Fibroblast of skin of right biceps (primary cell): ENCODE results near the gene EDEM3.
"Not testable (repeated sequence)": the region's sequence is repeated elsewhere in the genome, so short reads cannot be mapped to it uniquely, and the experiment has no call there.

Experiments
- DNase-seq: peaks from one replicate; pipeline ENCODE4 v3.0.0-alpha.2; 2013

EDEM3 gene, protein sequence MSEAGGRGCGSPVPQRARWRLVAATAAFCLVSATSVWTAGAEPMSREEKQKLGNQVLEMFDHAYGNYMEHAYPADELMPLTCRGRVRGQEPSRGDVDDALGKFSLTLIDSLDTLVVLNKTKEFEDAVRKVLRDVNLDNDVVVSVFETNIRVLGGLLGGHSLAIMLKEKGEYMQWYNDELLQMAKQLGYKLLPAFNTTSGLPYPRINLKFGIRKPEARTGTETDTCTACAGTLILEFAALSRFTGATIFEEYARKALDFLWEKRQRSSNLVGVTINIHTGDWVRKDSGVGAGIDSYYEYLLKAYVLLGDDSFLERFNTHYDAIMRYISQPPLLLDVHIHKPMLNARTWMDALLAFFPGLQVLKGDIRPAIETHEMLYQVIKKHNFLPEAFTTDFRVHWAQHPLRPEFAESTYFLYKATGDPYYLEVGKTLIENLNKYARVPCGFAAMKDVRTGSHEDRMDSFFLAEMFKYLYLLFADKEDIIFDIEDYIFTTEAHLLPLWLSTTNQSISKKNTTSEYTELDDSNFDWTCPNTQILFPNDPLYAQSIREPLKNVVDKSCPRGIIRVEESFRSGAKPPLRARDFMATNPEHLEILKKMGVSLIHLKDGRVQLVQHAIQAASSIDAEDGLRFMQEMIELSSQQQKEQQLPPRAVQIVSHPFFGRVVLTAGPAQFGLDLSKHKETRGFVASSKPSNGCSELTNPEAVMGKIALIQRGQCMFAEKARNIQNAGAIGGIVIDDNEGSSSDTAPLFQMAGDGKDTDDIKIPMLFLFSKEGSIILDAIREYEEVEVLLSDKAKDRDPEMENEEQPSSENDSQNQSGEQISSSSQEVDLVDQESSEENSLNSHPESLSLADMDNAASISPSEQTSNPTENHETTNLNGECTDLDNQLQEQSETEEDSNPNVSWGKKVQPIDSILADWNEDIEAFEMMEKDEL

GRCh38 chr1:184754476-184755225 is at the start of gene EDEM3:
EDEM3 (minus strand) TSS chr1:184754858; CDS start chr1:184754646, 212 bp downstream.
- peak; percentile 100 for DNase-seq

GRCh38 chr1:184804220-184804619 is 49.6 kb upstream of the EDEM3 start:
- DNase-seq = no peak

GRCh38 chr1:184803180-184803492 is 48.5 kb upstream of the EDEM3 start:
- DNase-seq = no peak

- no peak for DNase-seq
These were observed 47.9 kb upstream of the EDEM3 start for GRCh38 chr1:184802354-184803179.

- DNase-seq = peak; percentile 87
These were observed 46.8 kb upstream of the EDEM3 start for GRCh38 chr1:184801503-184801902.

GRCh38 chr1:184800876-184801275 is 46.2 kb upstream of the EDEM3 start:
- DNase-seq = no peak

DNA sequence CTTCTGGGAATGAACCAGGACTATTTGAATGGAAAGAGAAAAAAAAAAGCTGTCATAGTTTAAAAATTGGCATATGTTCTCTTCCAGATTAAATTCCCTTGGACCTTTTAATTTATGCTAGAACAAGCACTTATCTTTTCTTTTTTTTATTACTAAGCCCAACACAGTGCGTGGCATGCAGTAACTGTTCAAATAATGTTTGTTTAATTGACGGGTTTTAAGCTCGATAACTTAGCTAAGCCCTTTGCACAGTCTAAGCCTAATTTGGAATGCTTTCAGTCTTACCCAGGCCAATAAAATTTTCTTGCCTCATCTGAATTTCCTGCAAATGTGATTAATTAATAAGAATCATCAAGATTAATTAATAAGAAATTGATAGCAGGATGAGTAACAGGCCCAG is 39.3 kb upstream of the EDEM3 start:
- no peak for DNase-seq

DNA sequence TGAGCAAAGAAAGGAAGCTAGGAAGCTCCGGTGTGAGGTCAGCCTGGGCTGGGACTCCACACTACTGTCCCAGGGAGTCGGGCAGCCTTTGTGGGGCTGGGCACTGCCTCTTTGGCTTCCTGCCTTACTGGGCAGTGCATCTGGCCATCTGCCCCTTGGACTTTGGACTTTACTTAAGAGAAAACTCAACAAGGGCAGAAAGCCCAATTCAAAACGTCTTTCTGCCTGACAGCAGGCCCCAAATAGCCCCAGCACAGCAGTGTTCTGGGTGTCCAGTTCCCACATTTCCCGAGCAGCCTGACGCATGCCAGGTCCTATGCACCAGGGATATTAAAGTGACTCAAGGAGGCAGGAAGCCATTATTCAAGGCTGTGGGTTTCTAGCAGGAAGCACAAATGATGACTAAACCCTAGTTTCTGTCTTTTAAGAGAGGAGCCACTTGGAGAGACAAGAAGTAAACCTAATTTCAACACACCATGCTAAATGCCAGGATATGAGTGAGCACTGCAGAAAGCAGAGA is 37.9 kb upstream of the EDEM3 start:
- DNase-seq = peak; percentile 99

DNA sequence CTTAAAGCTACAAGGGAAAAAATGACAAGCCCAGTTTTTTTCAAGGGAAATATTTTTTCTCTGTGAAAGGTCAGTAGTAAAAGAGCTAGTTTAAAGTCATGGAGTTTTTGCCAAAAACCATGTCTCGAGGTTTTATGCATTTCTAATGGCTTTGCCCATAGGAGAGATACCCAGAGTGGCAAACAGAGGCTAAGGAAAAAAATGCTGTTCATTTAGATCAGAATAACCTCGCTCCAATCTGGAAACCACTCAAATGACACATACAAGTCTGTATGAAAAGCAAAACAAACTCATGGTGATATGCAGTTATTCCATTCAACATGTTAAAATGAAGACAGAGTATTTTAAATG is 36.9 kb upstream of the EDEM3 start:
- DNase-seq = peak; percentile 79

DNA sequence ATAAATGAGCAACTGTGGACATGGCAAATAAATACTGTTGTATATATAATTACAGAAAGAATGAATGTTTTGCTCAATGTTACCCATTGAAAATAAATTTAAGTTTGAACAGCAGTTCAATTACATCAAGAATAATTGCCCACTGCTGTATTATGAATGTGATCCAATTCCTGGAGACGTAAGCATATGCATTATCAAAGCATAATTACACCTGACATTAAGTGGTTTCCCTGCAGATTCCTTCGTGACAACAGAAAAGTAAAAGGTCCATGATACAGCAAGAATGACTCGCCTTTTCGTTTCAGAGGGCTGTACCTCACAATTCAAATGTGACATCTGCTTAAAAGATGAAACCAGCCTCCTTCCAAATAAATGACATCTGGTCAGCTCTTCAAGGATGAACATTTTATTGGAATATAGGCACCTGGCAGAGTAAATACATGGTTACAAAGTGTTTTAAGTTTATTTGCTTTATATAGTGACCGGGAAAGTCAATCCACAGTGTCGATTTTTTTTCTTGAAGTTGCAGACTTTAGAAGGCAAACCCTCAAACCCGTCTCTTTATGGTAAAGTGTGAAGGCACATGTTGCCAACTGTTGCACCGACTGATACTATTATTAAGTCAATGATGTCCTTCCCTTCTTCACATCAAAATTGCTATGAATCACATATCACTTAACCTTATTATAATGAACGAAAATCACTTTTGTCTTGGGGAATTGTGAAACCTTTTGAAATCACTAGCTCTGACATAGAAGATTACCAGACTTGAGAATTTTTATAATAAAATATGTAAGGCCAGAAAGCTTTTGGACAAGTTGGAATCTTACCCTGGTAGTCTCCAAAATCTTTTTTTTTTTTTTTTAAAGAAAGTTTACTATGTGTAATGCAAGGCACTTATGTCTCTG is 36.2 kb upstream of the EDEM3 start:
- DNase-seq = no peak

GRCh38 chr1:184789884-184790283 is 35.2 kb upstream of the EDEM3 start:
- DNase-seq = no peak

- DNase-seq = no peak
These were observed 34.3 kb upstream of the EDEM3 start for GRCh38 chr1:184788970-184789369.

DNA sequence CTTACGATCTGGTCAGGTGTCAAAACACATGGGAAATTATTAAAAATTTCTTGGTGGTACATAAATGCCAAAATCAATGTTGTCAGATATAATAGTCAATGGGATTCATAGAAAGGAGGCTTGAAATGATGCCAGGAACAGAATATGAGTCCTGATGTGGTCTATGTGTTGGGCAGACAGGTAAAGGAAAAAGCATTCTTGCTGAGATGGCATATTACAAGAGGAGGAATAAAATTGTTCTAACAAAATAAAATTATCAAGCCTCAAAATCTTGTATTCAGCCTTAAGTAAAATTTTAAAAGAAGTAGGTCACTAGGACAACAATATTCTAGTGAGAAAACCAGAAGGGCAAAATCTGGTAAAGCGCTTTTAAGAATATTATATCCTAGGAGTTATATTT is 30.9 kb upstream of the EDEM3 start:
- no peak for DNase-seq

- not testable (repeated sequence) for DNase-seq
These were observed 29.1 kb upstream of the EDEM3 start for GRCh38 chr1:184783723-184784122.

- DNase-seq = no peak
These were observed 27.3 kb upstream of the EDEM3 start for GRCh38 chr1:184781941-184782340.

GRCh38 chr1:184775885-184776284 is 21.2 kb upstream of the EDEM3 start:
- no peak for DNase-seq

DNA sequence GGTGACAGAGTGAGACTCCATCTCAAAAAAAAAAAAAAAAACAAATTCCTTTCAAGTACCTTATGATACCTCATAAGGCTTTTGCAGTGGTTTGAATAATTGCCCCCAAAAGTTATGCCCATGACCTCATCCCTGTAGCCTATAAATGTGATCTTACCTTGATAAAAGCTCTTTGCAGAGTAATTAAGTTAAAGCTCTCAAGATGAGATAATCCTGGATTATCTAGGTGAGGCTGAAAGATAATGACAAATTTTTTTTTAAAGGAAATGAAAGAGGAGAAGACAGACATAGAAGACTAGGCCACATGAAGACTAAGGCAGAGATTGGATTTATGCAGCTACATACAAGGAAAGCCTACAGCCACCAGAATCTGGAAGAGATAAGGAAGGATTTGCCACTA is 20.7 kb upstream of the EDEM3 start:
- no peak for DNase-seq

DNA sequence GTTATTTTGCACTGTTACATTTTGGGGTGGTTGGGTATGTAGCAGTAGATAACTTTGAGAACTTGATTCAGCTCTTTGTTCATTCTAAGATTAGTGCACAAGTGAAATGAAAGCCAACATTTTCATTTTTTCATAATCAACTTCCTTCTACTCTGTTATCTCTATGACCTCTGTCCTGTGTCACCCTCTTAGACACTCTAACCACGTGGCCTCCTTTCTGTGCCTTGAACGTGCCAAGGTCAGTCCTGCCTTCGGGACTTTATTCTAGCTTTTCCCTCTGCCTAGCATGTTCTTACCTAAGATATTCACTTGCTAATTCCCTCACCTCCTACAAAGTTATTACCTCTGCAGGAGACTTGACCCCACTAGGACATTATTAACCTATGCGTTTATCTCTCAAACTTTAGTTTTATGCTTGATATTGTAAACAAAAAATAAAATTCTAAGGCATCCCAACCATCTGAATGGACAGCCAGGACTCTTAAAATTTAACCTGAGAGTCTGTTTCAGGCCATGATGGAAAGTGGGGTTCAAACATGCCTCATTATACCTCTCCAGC is 19.2 kb upstream of the EDEM3 start:
- DNase-seq = no peak

GRCh38 chr1:184771190-184771691 is 16.6 kb upstream of the EDEM3 start:
- no peak for DNase-seq

DNA sequence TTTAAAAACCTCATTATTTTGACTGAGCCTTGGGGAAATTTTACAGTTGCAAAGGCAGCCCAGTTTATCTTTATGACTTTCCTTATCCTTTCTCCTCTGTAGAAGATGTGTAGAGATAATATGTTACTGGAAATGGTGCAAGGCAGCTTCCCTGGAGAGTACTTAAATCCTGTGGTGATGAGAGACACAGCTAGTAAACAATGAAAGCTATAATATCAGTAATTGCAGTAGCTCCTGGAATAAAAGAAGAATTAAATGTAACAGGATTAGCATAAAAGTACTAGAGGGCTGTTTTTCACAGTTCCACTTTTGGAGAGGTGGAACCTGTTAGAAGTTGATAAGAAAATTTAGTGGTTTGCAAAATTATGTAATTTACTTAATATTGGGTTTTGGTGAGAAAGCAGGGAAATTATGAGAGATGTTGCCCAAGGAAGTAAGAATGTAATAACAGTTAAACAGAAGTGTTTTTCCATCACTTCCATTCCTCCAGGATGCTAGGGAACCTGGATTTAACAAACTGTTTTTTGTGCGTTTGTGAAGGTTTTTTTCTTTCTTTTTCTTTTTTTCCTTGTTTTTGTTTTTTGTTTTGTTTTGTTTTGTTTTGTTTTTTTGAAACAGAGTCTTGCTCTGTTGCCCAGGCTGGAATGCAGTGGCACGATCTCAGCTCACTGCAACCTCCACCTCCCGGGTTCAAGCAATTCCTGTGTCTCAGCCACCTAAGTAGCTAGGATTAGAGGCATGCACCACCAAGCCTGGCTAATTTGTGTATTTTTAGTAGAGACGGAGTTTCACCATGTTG is 15.7 kb upstream of the EDEM3 start:
- no peak for DNase-seq
